Left ventricle myocardium inferior (tissue), 1 donor: ENCODE results near the gene SNIP1. TPM values are rescaled to one million over a fixed set of nuclear protein-coding genes. Genes with fewer than 3 reads are reported as not detected.

Experiments used
- DNase-seq: peaks from one replicate; pipeline ENCODE4 v3.0.0-alpha.2; 2020
- H3K27ac ChIP-seq: fragments of 200-600 bp; replicated peaks from 2 replicates; pipeline ENCODE4 v1.8.0; 2021
- H3K27me3 ChIP-seq: fragments of 200-600 bp; 2 replicates; pipeline ENCODE4 v1.8.0; 2021; ENCODE audit warnings: low read depth
- H3K36me3 ChIP-seq: fragments of 200-600 bp; 2 replicates; pipeline ENCODE4 v1.8.0; 2021
- H3K4me1 ChIP-seq: fragments of 200-600 bp; 2 replicates; pipeline ENCODE4 v1.8.0; 2021
- H3K4me3 ChIP-seq: fragments of 200-600 bp; 2 replicates; pipeline ENCODE4 v1.8.0; 2021; ENCODE audit warnings: mild to moderate bottlenecking, moderate library complexity
- H3K9me3 ChIP-seq: fragments of 200-600 bp; replicated peaks from 2 replicates; pipeline ENCODE4 v1.8.0; 2021
- intact Hi-C: fragments of 100-400 bp; cut with micrococcal nuclease; formaldehyde crosslinking; loops from one replicate; pipeline ENCODE4 v1.11.0; 2022
- total RNA-seq: library from RNA; stranded (reverse); fragmentation: NEBNext Ultra II Directional; extraction: Animal tissue kit (Norgen Biotek cat#: 25700); gene quantifications from one replicate; pipeline ENCODE4 v1.2.1, GENCODE V29; 2021
- TF ChIP-seq, protein P1 (sequence below): fragments of 200-600 bp; IDR thresholded peaks from 2 replicates; pipeline ENCODE4 v1.8.0; 2021; ENCODE audit warnings: antibody characterized with exemption, mild to moderate bottlenecking, borderline replicate concordance
- donor health status: DM: no; HTN: yes; CAD: no; lungs with severe emphysema.

SNIP1 gene
- total RNA-seq, 1 donor from 2014 or later = 7.0 TPM

DNA sequence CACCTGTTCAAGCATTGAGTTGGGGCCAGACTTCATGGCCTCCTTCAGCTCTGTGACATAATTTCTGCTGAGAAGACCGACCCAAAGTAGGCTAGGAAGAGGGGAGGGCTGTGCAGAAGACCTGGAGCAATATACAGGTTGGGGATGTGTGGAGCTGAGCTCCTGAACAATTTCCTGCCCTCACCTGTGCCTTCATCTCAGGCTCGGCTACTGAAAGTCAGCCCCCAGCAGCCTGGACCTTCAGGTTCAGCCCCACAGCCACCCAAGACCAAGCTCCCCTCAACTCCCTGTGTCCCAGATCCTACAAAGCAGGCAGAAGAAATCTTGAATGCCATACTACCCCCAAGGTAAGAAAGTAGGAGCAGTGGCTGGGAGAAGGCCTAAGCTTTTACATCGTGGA lies 3.3 kb upstream of the SNIP1 start:
- TF ChIP-seq, protein P1, sequence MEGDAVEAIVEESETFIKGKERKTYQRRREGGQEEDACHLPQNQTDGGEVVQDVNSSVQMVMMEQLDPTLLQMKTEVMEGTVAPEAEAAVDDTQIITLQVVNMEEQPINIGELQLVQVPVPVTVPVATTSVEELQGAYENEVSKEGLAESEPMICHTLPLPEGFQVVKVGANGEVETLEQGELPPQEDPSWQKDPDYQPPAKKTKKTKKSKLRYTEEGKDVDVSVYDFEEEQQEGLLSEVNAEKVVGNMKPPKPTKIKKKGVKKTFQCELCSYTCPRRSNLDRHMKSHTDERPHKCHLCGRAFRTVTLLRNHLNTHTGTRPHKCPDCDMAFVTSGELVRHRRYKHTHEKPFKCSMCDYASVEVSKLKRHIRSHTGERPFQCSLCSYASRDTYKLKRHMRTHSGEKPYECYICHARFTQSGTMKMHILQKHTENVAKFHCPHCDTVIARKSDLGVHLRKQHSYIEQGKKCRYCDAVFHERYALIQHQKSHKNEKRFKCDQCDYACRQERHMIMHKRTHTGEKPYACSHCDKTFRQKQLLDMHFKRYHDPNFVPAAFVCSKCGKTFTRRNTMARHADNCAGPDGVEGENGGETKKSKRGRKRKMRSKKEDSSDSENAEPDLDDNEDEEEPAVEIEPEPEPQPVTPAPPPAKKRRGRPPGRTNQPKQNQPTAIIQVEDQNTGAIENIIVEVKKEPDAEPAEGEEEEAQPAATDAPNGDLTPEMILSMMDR = no peak
- Histone ChIP-seq H3K36me3 (peaks cover 4% of the 10 kb centered on the region), H3K27me3 (no peaks in the 10 kb centered on the region), H3K4me1 (peaks cover 36% of the 10 kb centered on the region), H3K27ac (peak overlapping the region; percentile 49), H3K9me3 (no peaks in the 10 kb centered on the region), H3K4me3 (peak overlapping the region; percentile 59)
- DNase-seq = no peak
- intact Hi-C loops = no loop called here

DNA sequence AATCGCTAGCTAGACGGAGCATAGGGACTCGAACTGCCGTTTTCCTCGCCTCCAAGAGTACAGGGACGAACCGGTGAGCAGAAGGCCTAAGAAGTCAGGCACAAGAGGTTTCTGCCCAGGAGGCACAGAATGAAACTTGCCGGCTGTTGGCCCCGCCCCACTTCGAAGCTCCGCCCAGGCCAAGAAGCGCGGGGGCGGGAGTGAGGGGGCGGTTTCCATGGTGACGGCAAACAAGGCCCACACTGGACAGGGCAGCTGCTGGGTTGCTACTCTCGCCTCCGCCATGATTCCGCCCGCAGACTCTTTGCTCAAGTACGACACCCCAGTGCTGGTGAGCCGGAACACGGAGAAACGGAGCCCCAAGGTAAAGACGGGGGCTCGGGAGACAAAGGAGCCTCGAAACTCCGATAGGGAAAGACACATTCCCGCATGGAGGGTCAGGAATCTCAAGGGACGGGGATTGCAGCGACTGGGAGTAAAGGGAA lies 2.7 kb upstream of the SNIP1 start, which contains the start of gene DNALI1:
TSS of gene DNALI1 (plus strand) at position 229 of the 485 bp plus-strand sequence. CDS start at position 284, 55 bp downstream.
- peak; percentile 82 for DNase-seq
- Histone ChIP-seq H3K4me1 (peaks cover 43% of the 10 kb centered on the region), H3K27me3 (no peaks in the 10 kb centered on the region), H3K36me3 (peaks cover under 1% of the 10 kb centered on the region), H3K9me3 (no peaks in the 10 kb centered on the region), H3K27ac (peak within 1 kb of the TSS; percentile 49), H3K4me3 (peak within 1 kb of the TSS; percentile 59)
- TF ChIP-seq, protein P1 = no peak
- intact Hi-C loops = no loop called here

GRCh38 chr1:37553598-37553926 lies 531 bp downstream of the SNIP1 start:
- DNase-seq = no peak
- no peaks in the 10 kb centered on the region for H3K27me3 ChIP-seq
- intact Hi-C loops = no loop called here
- H3K36me3 ChIP-seq = peaks cover 26% of the 10 kb centered on the region
- TF ChIP-seq, protein P1 = no peak
- peak overlapping the region; percentile 99 for H3K4me3 ChIP-seq
- peaks cover 67% of the 10 kb centered on the region for H3K4me1 ChIP-seq
- H3K27ac ChIP-seq = peak overlapping the region; percentile 92
- no peaks in the 10 kb centered on the region for H3K9me3 ChIP-seq

DNA sequence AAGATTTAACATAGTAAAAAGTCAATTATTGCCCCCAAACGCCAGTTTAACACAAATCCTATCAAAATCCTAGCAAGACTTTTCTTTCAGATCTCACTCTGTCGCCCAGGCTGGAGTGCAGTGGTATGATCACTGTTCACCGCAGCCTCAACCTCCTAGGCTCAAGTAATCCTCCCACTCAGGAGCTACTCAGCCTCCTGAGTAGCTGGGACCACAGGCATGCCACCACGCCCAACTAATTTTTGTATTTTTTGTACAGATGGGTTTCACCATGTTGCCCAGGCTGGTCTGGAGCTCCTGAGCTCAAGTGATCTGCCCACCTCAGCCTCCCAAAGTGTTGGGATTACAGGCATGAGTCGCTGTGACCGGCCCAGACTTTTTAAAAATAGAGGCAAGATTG lies 4.8 kb downstream of the SNIP1 start:
- Histone ChIP-seq H3K27ac (peak overlapping the region; percentile 10), H3K4me1 (peaks cover 50% of the 10 kb centered on the region), H3K9me3 (no peaks in the 10 kb centered on the region), H3K36me3 (peaks cover 66% of the 10 kb centered on the region), H3K4me3 (no peak overlapping the region), H3K27me3 (no peaks in the 10 kb centered on the region)
- TF ChIP-seq, protein P1 = no peak
- no peak for DNase-seq
- intact Hi-C loops = no loop called here

GRCh38 chr1:37545019-37545418 lies 9.1 kb downstream of the SNIP1 start:
- Histone ChIP-seq H3K4me1 (peaks cover 10% of the 10 kb centered on the region), H3K27ac (no peak overlapping the region), H3K36me3 (peaks cover 88% of the 10 kb centered on the region), H3K4me3 (no peak overlapping the region), H3K9me3 (no peaks in the 10 kb centered on the region), H3K27me3 (no peaks in the 10 kb centered on the region)
- intact Hi-C loops = no loop called here
- TF ChIP-seq, protein P1 = no peak
- DNase-seq = no peak
